Glomerular endothelial cell (primary cell): ENCODE measurements around the gene RAET1L. TPM values are rescaled to one million over a fixed set of nuclear protein-coding genes. Genes with fewer than 3 reads are reported as not detected.
"Not testable (repeated sequence)": the region's sequence is repeated elsewhere in the genome, so short reads cannot be mapped to it uniquely, and the experiment has no call there.

Experiments
- DNase-seq: peaks from one replicate; pipeline ENCODE4 v3.0.0-alpha.2; 2011; ENCODE audit warnings: low read depth, low spot score; ENCODE audit errors: extremely low read depth
- total RNA-seq: library from RNA; depleted of rRNA; stranded (reverse); fragments of >200 nt; gene quantifications from 2 replicates; pipeline ENCODE4 v1.2.3, GENCODE V29; 2015

The RAET1L gene
- total RNA-seq, 1 donor from 2014 or later = not detected

DNA sequence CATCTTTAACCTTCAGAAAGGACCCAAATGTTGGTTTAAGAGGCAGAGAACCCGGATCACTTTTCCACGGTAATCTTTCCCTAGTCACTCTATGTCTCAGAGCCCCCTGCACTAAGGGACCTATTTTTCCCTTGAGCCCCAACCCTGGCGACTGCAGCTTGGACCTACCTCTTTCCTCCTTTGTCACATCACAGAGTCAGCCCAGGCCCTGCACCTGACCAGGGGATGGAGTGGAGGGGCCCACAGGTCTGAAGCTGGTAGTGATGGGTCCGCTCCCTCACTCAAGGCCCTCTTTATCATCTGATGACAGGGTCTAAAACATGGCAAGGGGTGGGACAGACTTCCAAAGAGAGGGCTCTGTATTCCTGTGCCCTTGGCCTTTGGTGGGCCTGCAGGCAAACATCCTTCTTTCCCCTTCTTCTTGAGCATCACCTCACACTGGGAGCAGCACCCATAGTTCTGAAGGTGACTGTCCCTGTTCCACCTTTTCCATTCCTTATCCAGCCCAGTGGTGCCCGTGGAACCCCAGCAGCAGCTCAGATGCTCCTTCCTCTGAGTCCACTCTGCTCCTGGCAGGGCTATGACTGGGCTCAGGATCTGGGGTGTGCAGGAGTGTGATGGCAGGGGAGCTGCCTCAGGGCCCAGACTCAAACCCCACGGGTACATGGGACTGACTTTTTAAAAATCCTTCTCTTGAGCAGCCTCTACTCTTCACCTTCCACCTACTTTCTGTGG is 6.3 kb downstream of the RAET1L start:
- DNase-seq = no peak

DNA sequence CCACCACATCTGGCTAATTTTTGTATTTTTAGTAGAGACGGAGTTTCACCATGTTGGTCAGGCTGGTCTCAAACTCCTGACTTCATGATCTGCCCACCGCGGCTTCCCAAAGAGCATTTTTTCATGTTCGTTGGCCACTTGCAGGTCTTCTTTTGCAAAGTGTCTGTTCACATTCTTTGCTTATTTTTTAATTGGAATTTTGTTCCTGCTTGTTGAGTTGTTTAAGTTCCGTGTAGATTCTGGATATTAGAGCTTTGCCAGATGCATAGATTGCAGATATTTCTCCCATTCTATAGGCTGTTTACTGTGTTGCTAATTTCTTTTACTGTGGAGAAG is 8.2 kb downstream of the RAET1L start:
- DNase-seq = not testable (repeated sequence)

DNA sequence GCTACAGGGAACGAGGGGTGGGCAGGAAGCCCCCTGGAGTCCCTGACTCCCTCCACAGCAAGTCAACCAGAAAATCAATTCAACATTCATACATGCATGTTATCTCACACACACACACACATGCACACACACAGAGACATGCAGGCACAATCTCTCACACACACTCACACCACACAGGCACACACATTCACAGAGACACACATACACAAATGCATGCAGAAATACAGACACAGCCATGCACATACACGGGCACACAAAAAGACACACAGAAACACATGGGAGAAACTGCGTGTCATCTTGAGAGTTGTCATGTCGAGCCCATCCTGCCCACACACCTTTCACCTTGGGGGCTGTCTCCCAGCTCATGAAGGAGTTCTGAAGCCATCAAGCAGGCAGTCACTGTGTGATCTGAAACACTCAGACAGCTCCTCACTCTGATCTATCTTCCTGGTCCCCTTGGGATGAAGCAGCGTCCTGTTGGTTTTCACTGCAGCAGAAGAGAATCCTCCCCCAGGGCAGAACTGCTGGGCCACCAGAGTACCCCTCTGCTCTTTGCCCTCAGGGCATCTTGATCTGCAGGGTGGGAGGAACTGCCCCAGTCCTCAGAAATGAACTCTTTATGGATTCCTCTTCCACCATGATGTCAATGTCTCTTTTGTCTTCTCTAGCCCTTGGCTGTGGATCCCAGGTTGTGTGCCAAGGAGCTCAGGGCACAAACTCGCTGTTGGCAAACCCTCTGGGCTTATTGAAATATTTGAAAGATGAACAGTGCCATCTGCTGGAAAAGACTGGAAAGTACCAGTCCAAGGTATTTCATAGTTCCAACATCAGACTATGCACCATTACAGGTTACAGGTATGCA is 8.8 kb downstream of the RAET1L start:
- DNase-seq = peak; percentile 45

DNA sequence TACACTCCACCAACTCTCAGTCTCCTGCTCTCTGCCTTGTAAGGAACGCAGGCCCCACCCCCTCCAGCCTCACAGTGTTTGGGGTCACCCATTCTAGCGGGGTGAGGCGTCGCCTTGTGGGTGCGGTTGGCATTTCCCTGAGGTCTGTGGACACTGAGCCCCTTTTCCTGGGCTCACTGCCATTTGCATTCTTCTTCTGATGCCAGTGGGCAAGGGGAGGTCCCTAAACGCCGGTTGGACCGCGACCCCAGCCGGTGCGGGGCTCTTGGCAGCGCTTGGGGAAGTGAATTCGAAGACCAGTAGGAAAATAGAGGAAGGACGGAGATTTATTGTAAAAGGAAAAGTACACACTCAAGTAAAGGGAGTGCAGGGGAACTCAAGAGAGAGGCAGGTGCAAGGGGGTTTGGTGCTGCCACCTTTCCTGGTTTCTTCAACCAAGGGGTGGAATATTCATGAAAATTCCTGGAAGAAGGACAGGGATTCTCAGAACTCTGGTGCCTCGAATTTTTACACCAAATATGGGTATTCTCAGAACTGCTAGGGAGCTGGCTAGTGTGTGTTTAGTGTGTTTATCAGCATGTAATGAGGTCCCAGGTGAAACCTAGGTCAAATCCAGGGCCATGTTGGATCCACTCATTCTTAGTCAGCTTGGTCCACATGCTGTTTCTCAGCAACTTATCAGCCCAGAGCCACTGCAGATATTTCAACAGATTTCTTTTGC is 9.9 kb downstream of the RAET1L start:
- not testable (repeated sequence) for DNase-seq

DNA sequence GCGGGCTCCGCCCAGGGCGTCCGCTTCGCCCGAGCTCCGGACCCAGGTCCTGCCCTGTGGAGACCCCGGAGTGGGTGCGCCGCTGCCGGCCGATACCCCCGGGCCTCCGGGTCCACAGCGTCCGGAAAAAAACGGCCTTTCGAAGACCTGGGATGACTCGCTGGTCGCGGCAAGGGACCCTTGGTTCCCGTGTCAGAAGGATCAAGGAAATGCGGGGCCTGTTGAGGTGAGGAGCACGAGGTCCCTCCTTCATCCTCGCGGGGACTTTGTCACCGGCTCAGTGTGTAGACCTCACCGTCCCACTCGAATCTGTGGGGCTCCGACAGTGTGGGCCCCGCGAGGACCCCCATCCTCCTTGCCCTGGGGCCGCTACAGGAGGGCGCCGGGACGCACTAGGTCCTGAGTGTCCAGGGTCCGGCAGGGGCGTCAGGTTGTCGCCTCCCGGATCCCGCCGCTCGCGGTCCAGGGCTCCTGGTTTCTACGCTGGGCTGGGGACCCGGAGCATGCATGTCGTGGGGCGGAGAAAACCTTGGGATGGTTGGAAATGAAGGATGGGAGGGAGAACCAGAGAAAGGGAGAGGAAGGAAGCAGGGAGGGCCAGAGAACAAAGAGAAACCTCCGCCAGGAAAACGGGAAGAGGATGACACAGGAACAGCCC is 10.6 kb downstream of the RAET1L start:
- DNase-seq = not testable (repeated sequence)

DNA sequence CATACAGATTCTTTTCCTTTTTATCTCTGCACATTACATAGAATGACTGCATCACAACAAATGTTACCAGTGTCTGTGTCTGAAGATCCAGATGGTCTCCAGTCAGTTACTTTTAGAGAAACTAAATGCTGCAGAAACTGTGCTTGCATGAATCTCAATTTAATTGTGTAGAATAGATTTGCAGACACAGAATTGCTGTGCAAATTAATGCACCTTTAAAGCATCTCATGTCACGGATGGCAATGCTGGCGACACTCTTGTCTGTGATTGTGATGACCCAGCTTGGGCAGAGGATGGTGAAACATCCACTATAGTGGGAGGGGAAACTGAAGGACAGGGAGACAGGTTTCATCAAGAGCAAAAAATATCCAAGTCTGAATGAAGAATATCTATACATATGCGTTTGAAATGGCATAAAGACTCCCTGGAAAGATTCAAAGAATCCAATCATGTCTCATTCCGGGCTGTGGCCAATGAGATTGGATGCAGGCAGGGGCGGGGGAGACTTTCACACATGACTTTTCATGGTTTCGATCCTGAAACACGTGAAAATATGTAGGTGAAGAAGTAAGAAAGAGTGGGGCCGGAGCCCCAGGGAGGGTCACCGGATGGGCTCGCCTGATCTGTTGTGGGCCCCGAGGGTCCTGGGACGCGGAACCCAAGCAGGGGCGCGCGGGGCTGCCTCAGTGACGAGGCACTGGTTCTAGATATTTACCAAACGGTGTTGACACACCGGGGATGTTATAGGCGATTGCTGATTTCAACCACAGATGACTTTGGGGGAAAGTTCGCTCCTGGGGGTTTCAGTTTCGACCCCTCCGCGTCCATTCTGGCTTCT is 11.3 kb downstream of the RAET1L start:
- DNase-seq = not testable (repeated sequence)

DNA sequence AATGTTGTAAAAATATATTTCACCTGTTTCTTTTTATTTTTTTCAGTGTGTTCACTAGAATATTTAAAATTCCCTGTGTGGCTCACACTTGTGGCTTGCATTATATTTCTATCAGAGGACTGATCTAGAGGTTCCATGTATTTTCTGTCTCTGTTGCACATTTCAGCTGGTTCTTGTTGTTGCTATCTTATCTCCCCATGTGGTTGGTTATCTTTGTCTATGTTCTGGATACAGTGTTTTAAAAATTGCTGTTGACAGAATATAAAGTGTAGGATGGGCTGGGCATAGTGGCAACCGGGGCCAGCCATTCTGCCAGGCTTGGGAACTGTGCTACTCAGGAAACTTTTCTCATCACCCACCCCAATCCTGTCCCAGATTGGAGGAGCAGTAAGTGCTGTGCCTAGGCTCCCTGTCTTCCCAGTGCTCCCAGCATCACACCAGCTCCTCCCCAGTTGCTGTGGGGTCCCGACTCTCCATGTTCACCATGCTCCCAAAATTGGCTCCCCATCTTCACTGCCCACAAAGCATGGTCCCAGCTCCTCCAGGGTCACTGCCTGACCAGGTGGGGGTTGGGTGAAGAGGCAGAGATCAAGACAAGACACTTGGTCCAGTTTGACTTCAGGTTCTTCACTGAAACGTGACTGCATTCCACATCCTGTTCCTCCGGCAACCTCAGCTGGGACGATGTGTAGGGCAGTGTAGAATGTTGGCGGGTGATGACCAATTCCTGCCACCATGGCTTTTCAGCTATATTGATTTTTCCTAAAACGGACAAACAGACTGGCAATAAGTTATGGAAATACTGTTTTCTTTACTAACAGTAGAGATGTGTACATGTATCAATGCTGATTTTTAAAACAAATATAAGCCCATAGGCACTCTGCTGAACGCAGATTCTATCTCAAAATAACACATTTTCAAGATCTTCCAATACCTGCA is 12.2 kb downstream of the RAET1L start:
- DNase-seq = not testable (repeated sequence)

DNA sequence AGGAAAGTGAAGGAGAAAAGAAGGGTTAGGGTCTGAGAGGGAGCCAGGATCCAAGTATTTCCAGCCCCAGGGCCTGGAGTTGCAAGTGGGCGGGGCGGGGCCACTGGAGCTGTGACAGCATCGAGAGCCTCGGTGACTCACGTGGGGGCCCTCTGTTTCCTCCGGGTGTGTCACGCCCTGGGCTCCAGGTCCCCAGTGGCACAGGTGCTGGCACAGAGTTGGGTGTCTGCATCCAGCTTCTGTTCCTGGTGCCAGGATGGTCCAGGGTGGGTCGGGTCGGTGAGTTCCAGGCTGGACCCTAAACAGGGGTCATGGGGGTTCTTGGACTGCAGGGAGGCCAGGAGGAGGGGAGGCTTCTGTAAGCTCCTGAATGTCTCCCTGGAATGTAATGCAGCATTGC is 16.7 kb downstream of the RAET1L start:
- DNase-seq = no peak

DNA sequence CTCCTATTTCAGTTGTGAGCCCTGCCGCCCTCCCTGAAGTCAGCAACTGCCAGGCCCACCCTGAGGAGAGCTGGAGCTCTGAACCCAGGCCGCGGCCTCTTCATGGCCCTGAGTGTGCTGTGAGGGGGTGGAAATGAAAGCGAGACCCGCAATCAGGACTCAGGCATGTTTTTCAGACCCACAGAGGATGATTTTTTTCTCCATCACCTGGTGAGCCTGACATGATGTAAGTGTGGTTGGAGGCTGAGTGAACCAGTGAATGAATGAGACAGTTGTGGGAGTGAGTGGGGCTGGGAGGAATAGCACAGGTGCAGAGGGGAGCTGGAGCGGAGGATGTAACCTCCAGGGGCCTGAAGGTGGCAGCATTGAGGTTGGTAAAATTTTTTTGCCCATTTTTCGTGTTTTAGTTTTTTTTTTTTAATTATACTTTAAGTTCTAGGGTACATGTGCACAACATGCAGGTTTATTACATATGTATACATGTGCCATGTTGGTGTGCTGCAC is 18.3 kb downstream of the RAET1L start:
- no peak for DNase-seq

DNA sequence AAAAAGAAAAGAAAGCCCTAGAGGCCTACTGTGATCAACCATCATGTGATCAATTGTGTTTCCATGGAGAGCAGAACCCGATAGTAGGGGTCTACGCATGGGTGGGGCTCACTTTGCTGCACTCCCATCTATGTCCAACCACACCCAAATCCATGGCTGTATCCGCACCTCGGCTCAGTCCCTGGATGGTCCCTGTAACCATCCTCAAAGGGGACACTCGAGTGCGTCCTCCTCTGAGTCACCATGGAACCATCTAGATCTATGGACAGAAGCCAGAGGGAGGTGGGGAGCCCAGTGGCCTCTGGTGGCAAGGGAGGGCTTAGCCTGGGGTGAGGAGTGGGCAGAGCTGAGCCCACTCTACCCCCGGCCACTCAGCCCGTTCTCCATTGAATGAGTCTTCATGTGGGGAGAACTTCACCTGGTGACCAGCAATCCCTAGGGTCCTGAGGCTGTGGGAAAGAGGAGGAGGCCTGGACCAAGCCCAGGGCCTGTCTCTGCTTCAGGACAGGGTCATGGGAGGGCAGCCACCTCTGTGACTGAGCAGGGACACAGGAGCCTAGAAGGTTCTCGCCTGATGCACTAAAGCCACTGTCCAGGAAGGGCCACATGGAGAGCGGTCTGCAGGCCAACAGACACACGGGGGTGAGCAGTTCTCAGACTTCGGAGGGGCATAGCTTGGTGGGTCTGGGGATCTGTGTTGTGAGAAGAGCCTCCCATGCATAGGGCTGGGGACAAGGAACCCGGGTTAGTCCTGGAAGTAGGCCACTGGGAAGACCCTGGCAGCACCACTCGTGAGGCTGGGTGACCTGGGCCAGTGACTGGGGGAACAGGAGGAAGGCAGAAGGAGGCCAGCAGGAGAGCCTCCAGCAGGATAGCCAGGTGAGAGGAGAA is 19.3 kb downstream of the RAET1L start:
- DNase-seq = no peak

DNA sequence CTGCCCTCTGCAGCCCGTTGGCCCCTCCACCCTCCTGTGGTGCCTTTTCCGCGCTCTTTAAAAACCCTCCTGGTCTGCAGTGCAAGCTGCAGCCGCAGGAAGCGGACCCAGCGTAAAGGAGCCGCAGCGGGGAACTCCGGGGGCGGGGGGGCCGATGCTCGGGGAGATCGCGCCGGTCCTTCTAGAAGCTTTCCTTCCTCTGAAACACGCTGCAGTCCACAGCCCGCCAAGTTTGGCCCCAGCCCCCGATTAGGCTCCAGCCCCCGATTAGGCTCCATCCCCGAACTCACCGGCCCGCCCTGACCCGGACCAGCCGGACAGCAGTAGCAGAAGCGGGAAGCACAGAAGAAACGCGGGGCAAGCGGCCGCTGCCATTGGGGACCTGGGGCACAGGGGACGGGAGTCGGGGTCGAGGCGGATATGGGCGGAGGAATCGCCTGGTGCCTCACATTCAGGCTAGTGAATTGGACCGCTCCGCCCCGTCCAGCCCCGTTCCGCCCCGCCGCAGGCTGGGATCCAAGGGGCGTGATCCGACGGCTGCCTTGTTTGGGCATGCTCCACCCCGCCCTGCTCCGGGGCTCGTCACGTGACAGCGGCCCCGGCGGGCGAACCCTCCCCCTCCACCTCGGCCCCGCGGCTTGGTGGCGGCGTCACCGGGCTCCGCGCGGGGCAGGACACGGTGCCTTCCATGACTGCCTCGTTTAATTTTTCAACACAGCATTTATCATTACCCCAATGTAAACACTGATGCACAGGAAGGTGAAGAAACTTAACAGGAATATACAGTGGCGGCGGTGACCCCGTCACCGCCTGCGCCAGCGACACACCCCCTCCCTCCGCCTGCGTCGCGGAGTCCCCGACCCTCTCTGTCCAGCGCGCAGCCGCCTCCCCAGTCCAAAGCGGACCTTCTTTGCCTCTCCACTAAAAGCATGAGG is 20.3 kb downstream of the RAET1L start:
- DNase-seq = peak; percentile 18

DNA sequence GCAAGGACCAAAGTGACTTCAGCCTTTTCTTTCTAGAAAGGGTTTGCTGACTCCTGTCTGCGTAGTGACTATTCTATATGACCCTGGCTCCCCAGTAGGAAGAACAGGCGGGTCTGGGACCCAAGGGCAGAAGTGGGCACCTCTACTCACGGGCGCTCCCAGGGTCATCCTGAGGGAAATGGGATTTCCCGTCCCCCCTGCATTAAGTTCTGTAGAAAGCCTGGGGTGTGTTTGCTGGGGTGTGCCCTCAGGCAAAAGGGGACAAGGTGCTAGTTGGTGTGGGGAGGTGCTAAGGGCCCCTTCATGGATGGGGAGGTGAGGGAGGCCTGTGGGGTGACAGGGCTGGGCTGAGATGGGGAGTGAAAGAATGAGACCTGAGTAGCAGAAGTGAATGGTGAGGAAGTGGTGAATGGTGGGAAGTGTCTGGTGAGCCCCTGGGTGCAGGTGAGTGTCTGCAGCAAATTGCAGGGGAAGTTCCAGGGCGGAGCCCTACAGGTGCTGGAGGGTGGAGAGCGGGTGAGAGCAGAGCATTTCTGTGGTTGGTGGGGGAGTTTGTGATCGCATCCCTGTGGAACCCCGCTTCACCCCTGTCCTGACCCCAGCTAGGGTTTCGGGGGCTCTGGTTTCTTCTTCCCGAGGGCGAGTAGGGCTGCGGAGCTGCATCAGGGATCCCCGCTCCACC is 21.1 kb downstream of the RAET1L start:
- no peak for DNase-seq

DNA sequence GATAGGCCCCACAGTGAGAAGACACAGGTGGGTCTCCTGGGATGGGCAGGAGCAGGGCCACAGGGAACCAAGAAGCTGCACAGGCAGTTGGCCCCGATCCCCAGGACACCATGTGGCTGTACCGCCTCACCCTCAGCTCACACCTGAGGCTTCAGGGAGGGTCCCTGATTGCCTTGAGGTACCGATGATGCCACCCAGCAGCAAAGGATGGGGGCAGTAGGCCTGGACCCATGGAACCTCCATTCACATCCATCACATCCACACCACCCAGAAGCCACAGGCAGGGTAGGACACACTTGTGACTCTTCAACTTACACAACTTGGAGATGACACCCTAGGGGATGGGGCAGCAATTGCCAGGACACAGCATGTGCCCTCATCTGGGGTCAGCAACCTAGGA is 21.7 kb downstream of the RAET1L start:
- DNase-seq = not testable (repeated sequence)

DNA sequence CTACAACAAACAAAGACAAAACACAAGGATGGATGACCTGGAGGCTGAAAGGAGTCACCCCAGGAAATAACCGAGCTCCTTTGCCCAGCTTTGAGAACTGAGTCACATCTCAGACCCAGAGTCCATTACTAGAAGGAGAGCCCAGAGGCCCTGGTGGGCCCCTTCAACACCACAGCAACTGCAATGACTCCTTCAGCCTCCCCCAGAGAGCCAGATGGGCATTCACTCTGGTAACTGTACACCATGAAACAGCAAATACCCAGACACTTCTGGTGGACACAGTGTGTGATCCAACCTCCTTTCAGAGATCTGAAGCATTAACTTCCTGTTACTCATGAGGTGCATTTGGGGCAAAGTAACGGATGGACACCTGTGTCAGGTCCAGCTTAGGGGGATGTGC is 22.6 kb downstream of the RAET1L start:
- DNase-seq = no peak

DNA sequence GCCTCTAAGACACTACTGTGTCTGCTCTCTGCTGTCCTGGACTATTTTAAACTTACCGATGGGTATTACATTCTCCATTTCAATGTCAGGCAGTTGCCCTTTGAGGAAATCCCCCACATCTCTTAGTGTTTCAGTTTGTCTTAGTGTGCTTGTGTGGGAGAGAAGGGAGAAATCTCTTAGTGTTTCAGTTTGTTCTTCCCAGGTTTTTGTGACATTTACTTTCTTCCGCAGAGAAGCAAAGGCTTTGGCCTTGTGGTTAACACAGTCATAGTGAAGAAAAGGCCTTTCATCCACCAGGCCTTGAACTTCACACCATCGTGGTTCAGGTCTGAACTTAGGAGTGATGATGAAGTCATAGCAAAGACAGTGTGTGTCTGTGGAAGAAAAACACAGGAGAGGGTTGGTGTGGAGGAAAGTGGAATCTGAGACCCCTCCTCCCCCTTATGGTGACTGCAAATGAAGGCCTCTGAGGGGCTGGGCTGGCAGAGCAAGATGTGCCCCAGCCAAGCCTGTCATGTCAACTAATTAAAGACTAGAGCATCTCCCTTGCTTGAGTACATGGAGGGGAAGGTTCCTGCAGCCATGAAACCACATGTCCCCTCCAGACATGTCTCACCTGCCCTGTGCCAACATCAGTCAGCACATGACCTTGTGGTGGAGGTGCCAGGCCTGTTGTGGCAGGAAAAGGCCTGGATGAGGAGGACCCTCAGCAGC is 23.9 kb downstream of the RAET1L start:
- DNase-seq = no peak
